GM12872 (cell line): ENCODE measurements around the gene OSBPL9.

Experiments
- CTCF ChIP-seq: IDR thresholded peaks from 3 replicates; pipeline ENCODE4 v1.5.1; 2011; ENCODE audit warnings: low read depth, mild to moderate bottlenecking, low read length, moderate library complexity; ENCODE audit not compliant: insufficient read depth

The OSBPL9 gene

GRCh38 chr1:51630393-51630792 lies 13.5 kb downstream of the OSBPL9 start:
- no peak for TF ChIP-seq CTCF

- no peak for TF ChIP-seq CTCF
Measured at GRCh38 chr1:51630922-51631321, 14.0 kb downstream of the OSBPL9 start.

- TF ChIP-seq CTCF = no peak
Measured at GRCh38 chr1:51631747-51632146, 14.9 kb downstream of the OSBPL9 start.

GRCh38 chr1:51634618-51635017 lies 17.7 kb downstream of the OSBPL9 start:
- no peak for TF ChIP-seq CTCF

- no peak for TF ChIP-seq CTCF
Measured at GRCh38 chr1:51635615-51636014, 18.7 kb downstream of the OSBPL9 start.

- TF ChIP-seq CTCF = no peak
Measured at GRCh38 chr1:51636191-51636590, 19.3 kb downstream of the OSBPL9 start.

GRCh38 chr1:51636764-51637522 lies 20.1 kb downstream of the OSBPL9 start:
- no peak for TF ChIP-seq CTCF

- no peak for TF ChIP-seq CTCF
Measured at GRCh38 chr1:51638350-51638749, 21.5 kb downstream of the OSBPL9 start.
